Thoracic aorta (tissue), 2 donors: ENCODE data around the gene APCDD1L. TPM values are rescaled to one million over a fixed set of nuclear protein-coding genes. Genes with fewer than 3 reads are reported as not detected.
"Not testable (repeated sequence)": the region's sequence is repeated elsewhere in the genome, so short reads cannot be mapped to it uniquely, and the experiment has no call there.

Experiments used
- ATAC-seq: fragments of 150-250 bp; one replicate; pipeline ENCODE4 v1.8.0; 2017; ENCODE audit warnings: low read depth; ENCODE audit not compliant: insufficient number of reproducible peaks, low FRiP score
- DNase-seq: peaks from one replicate; pipeline ENCODE4 v3.0.0-alpha.2; 2020; ENCODE audit warnings: low spot score
- H3K27ac ChIP-seq, 2 donors: fragments of 200-600 bp; sonication (generic); 1 replicate in 1 of 2; 2 replicates in 1 of 2; pipeline ENCODE4 v1.5.1; 2016; ENCODE audit warnings: mild to moderate bottlenecking in 2 of 2, moderate library complexity in 2 of 2
- H3K27me3 ChIP-seq: fragments of 200-600 bp; sonication (generic); replicated peaks from 2 replicates; pipeline ENCODE4 v1.6.0; 2016; ENCODE audit warnings: mild to moderate bottlenecking; ENCODE audit not compliant: insufficient read depth
- H3K36me3 ChIP-seq: fragments of 200-600 bp; sonication (generic); one replicate; pipeline ENCODE4 v1.5.1; 2016
- H3K4me1 ChIP-seq, 2 donors: fragments of 200-600 bp; sonication (generic); 1 replicate in 1 of 2; 2 replicates in 1 of 2; pipeline versions ENCODE4 v1.5.1 to v1.6.0; 2016; ENCODE audit warnings: low read depth in 2 of 2, mild to moderate bottlenecking in 1 of 2; ENCODE audit not compliant: control insufficient read depth in 1 of 2
- H3K4me3 ChIP-seq: fragments of 200-600 bp; sonication (generic); 2 replicates; pipeline ENCODE4 v1.5.1; 2016; ENCODE audit warnings: mild to moderate bottlenecking
- H3K9me3 ChIP-seq: fragments of 200-600 bp; sonication (generic); 2 replicates; pipeline ENCODE4 v1.5.1; 2016
- CTCF ChIP-seq: fragments of 200-600 bp; sonication (generic); IDR thresholded peaks from one replicate; pipeline ENCODE4 v1.5.1; 2019; ENCODE audit warnings: antibody characterized with exemption
- total RNA-seq, 2 donors: library from RNA; depleted of rRNA; stranded (reverse); fragments of >200 nt; gene quantifications; one replicate each; pipeline versions ENCODE4 v1.1.0 to v1.2.3, GENCODE V29; 2016

Gene APCDD1L
- total RNA-seq, 2 donors from 2014 or later, result 9.2 to 12.9 TPM

DNA sequence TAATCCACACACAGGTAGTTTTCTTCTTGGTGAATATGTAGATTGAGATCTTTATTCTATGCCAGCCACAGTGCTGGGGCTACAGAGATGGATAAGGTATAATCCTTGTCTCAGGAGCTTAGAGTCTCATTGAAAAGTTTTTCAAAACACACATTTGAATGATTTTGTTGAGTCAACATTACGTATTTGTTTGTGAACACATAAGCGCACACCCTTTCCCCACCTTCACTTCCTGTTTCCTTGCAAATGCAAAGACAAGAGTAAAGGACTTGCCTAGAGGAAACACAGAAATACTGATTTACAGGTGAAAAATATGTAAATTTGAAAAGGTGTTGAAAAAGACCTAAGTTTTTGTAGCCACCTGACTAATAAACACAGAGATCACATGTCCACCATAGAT is 98.4 kb downstream of the APCDD1L start:
- Histone ChIP-seq H3K4me1 (peaks cover 0 to 3% of the 10 kb centered on the region in 2 donors), H3K27ac (no peak overlapping the region), H3K4me3 (no peak overlapping the region), H3K27me3 (no peaks in the 10 kb centered on the region), H3K36me3 (no peaks in the 10 kb centered on the region), H3K9me3 (no peaks in the 10 kb centered on the region)
- TF ChIP-seq CTCF, result no peak
- ATAC-seq, result no peak
- DNase-seq, result no peak

DNA sequence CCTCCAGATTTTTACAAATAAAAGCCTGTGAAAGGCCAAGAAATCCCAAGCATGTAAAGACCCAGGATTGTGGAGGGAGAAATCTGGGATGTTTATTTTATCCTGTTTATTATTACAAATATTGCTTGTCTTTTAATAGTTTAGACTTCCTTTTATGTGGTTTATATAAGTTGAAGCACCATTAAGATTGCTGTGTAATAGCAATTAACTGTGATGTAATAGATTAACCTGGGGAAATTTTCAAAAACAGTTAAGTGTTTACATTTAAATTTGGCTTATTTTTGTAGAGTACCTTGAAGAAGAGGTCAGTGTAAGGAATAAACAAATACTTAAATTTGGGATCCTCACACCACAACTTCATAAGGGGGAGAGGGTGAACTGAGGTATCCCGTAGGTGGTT is 99.1 kb downstream of the APCDD1L start:
- no peak overlapping the region for H3K27ac ChIP-seq
- H3K4me1 ChIP-seq, result peaks cover 0 to 3% of the 10 kb centered on the region in 2 donors
- no peaks in the 10 kb centered on the region for H3K9me3 ChIP-seq
- no peaks in the 10 kb centered on the region for H3K36me3 ChIP-seq
- DNase-seq, result no peak
- no peak for ATAC-seq
- no peak overlapping the region for H3K4me3 ChIP-seq
- no peaks in the 10 kb centered on the region for H3K27me3 ChIP-seq
- TF ChIP-seq CTCF, result no peak

DNA sequence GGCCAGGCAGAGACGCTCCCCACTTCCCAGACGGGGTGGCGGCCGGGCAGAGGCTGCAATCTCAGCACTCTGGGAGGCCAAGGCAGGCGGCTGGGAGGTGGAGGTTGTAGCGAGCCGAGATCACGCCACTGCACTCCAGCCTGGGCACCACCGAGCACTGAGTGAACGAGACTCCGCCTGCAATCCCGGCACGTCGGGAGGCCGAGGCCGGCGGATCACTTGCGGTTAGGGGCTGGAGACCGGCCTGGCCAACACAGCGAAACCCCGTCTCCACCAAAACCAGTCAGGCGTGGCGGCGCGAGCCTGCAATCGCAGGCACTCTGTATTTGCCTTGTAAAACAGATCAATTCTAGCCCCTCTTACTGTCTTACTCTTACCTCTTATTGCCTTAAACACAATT is 100.4 kb downstream of the APCDD1L start:
- H3K36me3 ChIP-seq, DNase-seq, H3K27me3 ChIP-seq, H3K4me3 ChIP-seq, ATAC-seq, H3K4me1 ChIP-seq, H3K27ac ChIP-seq, H3K9me3 ChIP-seq: not testable (repeated sequence)

DNA sequence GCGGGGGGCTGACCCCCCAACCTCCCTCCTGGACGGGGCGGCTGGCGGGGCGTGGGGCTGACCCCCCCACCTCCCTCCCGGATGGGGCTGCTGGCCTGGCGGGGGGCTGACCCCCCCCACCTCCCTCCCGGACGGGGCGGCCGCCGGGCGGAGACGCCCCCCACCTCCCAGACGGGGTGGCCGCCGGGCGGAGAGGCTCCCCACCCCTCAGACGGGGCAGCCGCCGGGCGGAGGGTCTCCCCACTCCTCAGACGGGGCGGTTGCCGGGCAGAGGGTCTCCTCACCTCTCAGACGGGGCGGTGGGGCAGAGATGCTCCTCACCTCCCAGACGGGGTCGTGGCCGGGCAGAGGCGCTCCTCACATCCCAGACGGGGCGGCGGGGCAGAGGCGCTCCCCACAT is 101.0 kb downstream of the APCDD1L start:
- not testable (repeated sequence) for H3K27me3 ChIP-seq, H3K9me3 ChIP-seq, H3K36me3 ChIP-seq, ATAC-seq, H3K27ac ChIP-seq, H3K4me1 ChIP-seq, H3K4me3 ChIP-seq, DNase-seq

Other genes starting within 250 kb of the APCDD1L start
- 10 to 100 TPM; 18.7 to 26.5 TPM for gene RAB22A, start 205.7 kb downstream of the APCDD1L start, total RNA-seq
- gene VAPB, start 126.2 kb downstream of the APCDD1L start, total RNA-seq, result 10 to 100 TPM; 21.5 to 32.8 TPM
- gene STX16, start 135.9 kb upstream of the APCDD1L start, total RNA-seq, result 100 to 1,000 TPM in 1 of 2 donors, 10 to 100 TPM in 1; 66.3 to 109 TPM
- gene NPEPL1, start 177.4 kb upstream of the APCDD1L start, total RNA-seq, result 10 to 100 TPM; 47.1 to 59.4 TPM